A549 (cell line): ENCODE results near the gene PTPRK. TPM values are rescaled to one million over a fixed set of nuclear protein-coding genes. Genes with fewer than 3 reads are reported as not detected.

Experiments used
- ATAC-seq, 2 experiments: fragments of 200-7000 bp in 1 of 2; fragments of >200 bp in 1 of 2; cut with Nextera tagmentation in 1 of 2; cut with Tn5 transposase in 1 of 2; 3 replicates each; pipeline versions ENCODE4 v1.8.0 to v1.9.1; 2018 to 2020; ENCODE audit warnings: mild to moderate bottlenecking in 1 of 2, moderate library complexity in 1 of 2
- CTCF ChIA-PET: fragments of 300-600 bp; sonication (Branson Sonifier 250); formaldehyde crosslinking; extraction: SDS; loops from one replicate; lab custom pipeline; 2021; ENCODE audit warnings: antibody characterized with exemption, inconsistent platforms; lab: Yijun Ruan, JAX
- POLR2A ChIA-PET: fragments of 350-600 bp; formaldehyde crosslinking; extraction: SDS; loops from one replicate; lab custom pipeline; 2021; ENCODE audit warnings: antibody characterized with exemption, inconsistent platforms; lab: Yijun Ruan, JAX
- DNase-seq, 2 experiments: peaks; one replicate each; pipeline versions ENCODE4 v3.0.0 to v3.0.0-alpha.2; 2011 to 2016; ENCODE audit warnings: low read depth in 1 of 2, low spot score in 1 of 2
- FAIRE-seq: peaks from 2 replicates; lab custom pipeline; 2011; peaks lifted over from hg19 to GRCh38; lab: Jason Lieb, UNC
- H3K27ac ChIP-seq, 2 experiments: fragments of >200 bp; sonication (Bioruptor Twin); formaldehyde crosslinking; 3 replicates each; pipeline ENCODE4 v1.5.1; 2016 to 2017
- H3K4me1 ChIP-seq: fragments of >200 bp; sonication (Bioruptor Twin); formaldehyde crosslinking; 3 replicates; pipeline ENCODE4 v1.6.1; 2016
- H3K4me2 ChIP-seq: fragments of >200 bp; sonication (Bioruptor Twin); formaldehyde crosslinking; 3 replicates; pipeline ENCODE4 v1.6.1; 2016
- H3K4me3 ChIP-seq: fragments of >200 bp; sonication (Bioruptor Twin); formaldehyde crosslinking; 3 replicates; pipeline ENCODE4 v1.5.1; 2016
- H3K9me3 ChIP-seq: fragments of >200 bp; sonication (Bioruptor Twin); formaldehyde crosslinking; 3 replicates; pipeline ENCODE4 v1.6.1; 2016
- CBX8 ChIP-seq: fragments of 200-600 bp; sonication (generic); IDR thresholded peaks from 2 replicates; pipeline ENCODE4 v1.6.1; 2016
- ESRRA ChIP-seq: fragments of 150-350 bp; IDR thresholded peaks from 2 replicates; pipeline ENCODE4 v1.6.1; 2014; ENCODE audit warnings: mild to moderate bottlenecking, low read length, borderline replicate concordance
- FOSL2 ChIP-seq, 2 experiments: fragments of 450-650 bp in 1 of 2; fragments of >200 bp in 1 of 2; sonication (Bioruptor Twin) in 1 of 2; formaldehyde crosslinking; IDR thresholded peaks; 2 replicates each; pipeline versions ENCODE4 v1.5.0 to v1.6.1; 2016 to 2020; ENCODE audit warnings: mild to moderate bottlenecking in 1 of 2, moderate library complexity in 1 of 2
- FOXS1 ChIP-seq: fragments of 250-450 bp; sonication (Bioruptor Pico); IDR thresholded peaks from 2 replicates; pipeline ENCODE4 v1.5.0; 2020; ENCODE audit warnings: mild to moderate bottlenecking, moderate library complexity
- HDAC2 ChIP-seq: fragments of 200-600 bp; sonication (generic); IDR thresholded peaks from 2 replicates; pipeline ENCODE4 v1.6.1; 2016
- HOXB13 ChIP-seq: fragments of 250-450 bp; sonication (Bioruptor Pico); IDR thresholded peaks from 2 replicates; pipeline ENCODE4 v1.5.0; 2020; ENCODE audit warnings: low read depth, mild to moderate bottlenecking, moderate library complexity
- HOXB5 ChIP-seq: fragments of 250-450 bp; sonication (Bioruptor Pico); IDR thresholded peaks from 2 replicates; pipeline ENCODE4 v1.5.0; 2020; ENCODE audit warnings: mild to moderate bottlenecking, moderate library complexity
- JUNB ChIP-seq: fragments of >200 bp; sonication (Bioruptor Twin); formaldehyde crosslinking; IDR thresholded peaks from 2 replicates; pipeline ENCODE4 v1.6.1; 2016
- KDM5A ChIP-seq: fragments of 200-600 bp; sonication (generic); IDR thresholded peaks from 2 replicates; pipeline ENCODE4 v1.6.1; 2016; ENCODE audit warnings: antibody characterized with exemption, mild to moderate bottlenecking
- NR3C1 ChIP-seq: fragments of >200 bp; sonication (Bioruptor Twin); formaldehyde crosslinking; IDR thresholded peaks from 3 replicates; pipeline ENCODE4 v1.6.1; 2017
- POLR2A ChIP-seq: IDR thresholded peaks from 2 replicates; pipeline ENCODE4 v1.6.1; 2012; ENCODE audit warnings: mild to moderate bottlenecking, low read length
- POLR2AphosphoS2 ChIP-seq: conservative IDR thresholded peaks from 2 replicates; pipeline ENCODE4 v1.6.1; 2012; ENCODE audit warnings: low read length, improper control_type of control experiment, inconsistent platforms
- RAD21 ChIP-seq, 2 experiments: fragments of >200 bp in 1 of 2; sonication (Bioruptor Twin) in 1 of 2; formaldehyde crosslinking in 1 of 2; IDR thresholded peaks in 1 of 2; conservative IDR thresholded peaks in 1 of 2; 2 replicates in 1 of 2; 3 replicates in 1 of 2; pipeline ENCODE4 v1.6.1; 2012 to 2018; ENCODE audit warnings: inconsistent platforms in 1 of 2
- RARB ChIP-seq: fragments of 250-450 bp; sonication (Bioruptor Pico); IDR thresholded peaks from 2 replicates; pipeline ENCODE4 v1.8.0; 2021; ENCODE audit warnings: mild to moderate bottlenecking, moderate library complexity
- RNF2 ChIP-seq: fragments of 200-600 bp; sonication (generic); IDR thresholded peaks from 2 replicates; pipeline ENCODE4 v1.6.1; 2016; ENCODE audit warnings: low read depth, mild to moderate bottlenecking, antibody characterized with exemption, moderate library complexity, borderline replicate concordance
- SMC3 ChIP-seq: fragments of >200 bp; sonication (Bioruptor Twin); formaldehyde crosslinking; IDR thresholded peaks from 3 replicates; pipeline ENCODE4 v1.6.1; 2018; ENCODE audit warnings: inconsistent platforms
- TFCP2L1 ChIP-seq: fragments of 250-450 bp; sonication (Bioruptor Pico); IDR thresholded peaks from 2 replicates; pipeline ENCODE4 v1.5.0; 2021; ENCODE audit warnings: mild to moderate bottlenecking
- WGBS: methylation state at CpG from one replicate; pipeline ENCODE4 v1.1.6; 2017; ENCODE audit errors: missing lambda C conversion rate; 5-methylcytosine and 5-hydroxymethylcytosine counted together
- polyA plus RNA-seq, 4 experiments: library from polyadenylated mRNA; depleted of rRNA in 3 of 4; stranded (reverse); fragments of >200 nt; fragmentation: RNase III in 1 of 4; extraction: RNeasy Plus Mini Kit Qiagen cat#74134 plus additional on column Dnase treatment in 1 of 4; gene quantifications; 2 replicates in 3 of 4; 3 replicates in 1 of 4; pipeline ENCODE4 v1.2.3, GENCODE V29; 2011 to 2017
- TF ChIP-seq, protein P1 (sequence below): fragments of 250-450 bp; sonication (Bioruptor Pico); IDR thresholded peaks from 2 replicates; pipeline ENCODE4 v1.5.0; 2020; ENCODE audit warnings: low read depth, mild to moderate bottlenecking, moderate library complexity
- TF ChIP-seq, protein P2 (sequence below): fragments of 450-650 bp; IDR thresholded peaks from 2 replicates; pipeline ENCODE4 v1.6.1; 2014; ENCODE audit warnings: antibody characterized with exemption
- TF ChIP-seq, protein P3 (sequence below): IDR thresholded peaks from 2 replicates; pipeline ENCODE4 v1.6.1; 2012
- TF ChIP-seq, protein P4 (sequence below): fragments of 150-350 bp; IDR thresholded peaks from 2 replicates; pipeline ENCODE4 v1.6.1; 2014; ENCODE audit warnings: low read depth, mild to moderate bottlenecking, low read length
- TF ChIP-seq, protein P5 (sequence below): fragments of 200-600 bp; sonication (generic); IDR thresholded peaks from 2 replicates; pipeline ENCODE4 v1.6.1; 2016; ENCODE audit warnings: antibody characterized with exemption, mild to moderate bottlenecking, moderate library complexity
- TF ChIP-seq, protein P6 (sequence below): fragments of >200 bp; sonication (Bioruptor Twin); formaldehyde crosslinking; IDR thresholded peaks from 3 replicates; pipeline ENCODE4 v1.6.1; 2016

Gene PTPRK
- polyA plus RNA-seq, 2 of the 4 experiments (the other 2 are of a cell fraction) = 14.4 to 16.1 TPM

DNA sequence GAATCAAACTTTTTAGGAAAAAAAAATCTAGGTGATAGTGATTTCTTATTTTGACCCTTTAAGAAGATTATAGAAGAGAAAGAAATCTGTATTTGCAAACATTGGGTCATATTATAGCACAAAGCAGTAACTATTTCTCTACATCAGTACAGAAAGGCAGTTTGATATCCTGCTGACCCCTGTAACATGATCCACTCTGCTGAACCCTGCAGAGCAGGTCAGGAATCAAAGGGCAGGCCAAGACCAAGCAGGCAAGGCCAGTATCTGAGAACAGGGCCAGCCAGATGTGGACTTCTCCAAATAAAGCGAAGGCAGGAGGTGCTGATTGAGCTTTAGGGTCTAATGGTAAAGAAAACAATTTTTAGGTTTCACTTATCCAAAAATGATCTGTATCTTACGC, 239.4 kb downstream of the PTPRK start:
- TF ChIP-seq CBX8 (no peak), HDAC2 (no peak), SMC3 (no peak)
- TF ChIP-seq, protein P1, sequence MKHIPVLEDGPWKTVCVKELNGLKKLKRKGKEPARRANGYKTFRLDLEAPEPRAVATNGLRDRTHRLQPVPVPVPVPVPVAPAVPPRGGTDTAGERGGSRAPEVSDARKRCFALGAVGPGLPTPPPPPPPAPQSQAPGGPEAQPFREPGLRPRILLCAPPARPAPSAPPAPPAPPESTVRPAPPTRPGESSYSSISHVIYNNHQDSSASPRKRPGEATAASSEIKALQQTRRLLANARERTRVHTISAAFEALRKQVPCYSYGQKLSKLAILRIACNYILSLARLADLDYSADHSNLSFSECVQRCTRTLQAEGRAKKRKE = no peak
- TF ChIP-seq, protein P2, sequence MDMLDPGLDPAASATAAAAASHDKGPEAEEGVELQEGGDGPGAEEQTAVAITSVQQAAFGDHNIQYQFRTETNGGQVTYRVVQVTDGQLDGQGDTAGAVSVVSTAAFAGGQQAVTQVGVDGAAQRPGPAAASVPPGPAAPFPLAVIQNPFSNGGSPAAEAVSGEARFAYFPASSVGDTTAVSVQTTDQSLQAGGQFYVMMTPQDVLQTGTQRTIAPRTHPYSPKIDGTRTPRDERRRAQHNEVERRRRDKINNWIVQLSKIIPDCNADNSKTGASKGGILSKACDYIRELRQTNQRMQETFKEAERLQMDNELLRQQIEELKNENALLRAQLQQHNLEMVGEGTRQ = no peak
- TF ChIP-seq, protein P3, sequence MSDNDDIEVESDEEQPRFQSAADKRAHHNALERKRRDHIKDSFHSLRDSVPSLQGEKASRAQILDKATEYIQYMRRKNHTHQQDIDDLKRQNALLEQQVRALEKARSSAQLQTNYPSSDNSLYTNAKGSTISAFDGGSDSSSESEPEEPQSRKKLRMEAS = no peak
- H3K9me3 ChIP-seq = no peaks in the 10 kb centered on the region
- no peak overlapping the region for H3K4me2 ChIP-seq
- POLR2A ChIA-PET = no interaction called here
- no peak overlapping the region for H3K27ac ChIP-seq
- DNase-seq (no peak), FAIRE-seq (no peak), ATAC-seq (no peak)
- peaks cover 2% of the 10 kb centered on the region; the same call in 1 of the 3 replicates for H3K4me1 ChIP-seq
- H3K4me3 ChIP-seq = no peak overlapping the region
- 98% methylated on average over 2 of the region's 2 CpGs for WGBS
- CTCF ChIA-PET = no interaction called here

DNA sequence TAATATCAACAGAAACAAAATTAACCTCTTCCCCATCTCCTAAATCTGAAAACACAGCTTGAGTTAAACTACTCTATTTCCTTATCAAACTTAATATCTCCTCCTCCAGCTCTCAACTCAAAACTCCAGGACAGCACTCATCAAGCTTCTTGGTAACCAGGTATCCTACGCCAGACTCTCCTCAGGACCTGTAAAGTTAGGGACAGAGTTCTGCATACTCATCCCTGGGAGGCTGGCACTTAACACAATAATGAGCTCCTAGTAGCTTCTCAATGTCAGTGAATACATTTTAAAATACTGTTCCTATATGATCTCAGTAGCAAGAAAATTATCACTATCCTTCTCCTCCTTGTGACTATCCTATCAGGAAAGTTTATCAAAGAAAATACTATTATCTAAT, 240.3 kb downstream of the PTPRK start:
- H3K9me3 ChIP-seq = no peaks in the 10 kb centered on the region
- TF ChIP-seq JUNB (no peak), POLR2AphosphoS2 (no peak), TFCP2L1 (no peak), POLR2A (no peak), RNF2 (no peak), KDM5A (no peak), RARB (CRISPR knock-in tag) (no peak), NR3C1 (no peak), RAD21 (conservative IDR thresholded peaks at IDR 0.05 in 1 of 2, IDR thresholded peaks at IDR 0.05 in 1 of 2) (no peak), ESRRA (no peak), HOXB5 (CRISPR knock-in tag) (no peak), HOXB13 (CRISPR knock-in tag) (no peak), FOSL2 (IDR thresholded peaks at IDR 0.05) (no peak), FOSL2 (CRISPR knock-in tag; IDR thresholded peaks at IDR 0.05) (no peak), FOXS1 (CRISPR knock-in tag) (no peak)
- TF ChIP-seq, protein P4, sequence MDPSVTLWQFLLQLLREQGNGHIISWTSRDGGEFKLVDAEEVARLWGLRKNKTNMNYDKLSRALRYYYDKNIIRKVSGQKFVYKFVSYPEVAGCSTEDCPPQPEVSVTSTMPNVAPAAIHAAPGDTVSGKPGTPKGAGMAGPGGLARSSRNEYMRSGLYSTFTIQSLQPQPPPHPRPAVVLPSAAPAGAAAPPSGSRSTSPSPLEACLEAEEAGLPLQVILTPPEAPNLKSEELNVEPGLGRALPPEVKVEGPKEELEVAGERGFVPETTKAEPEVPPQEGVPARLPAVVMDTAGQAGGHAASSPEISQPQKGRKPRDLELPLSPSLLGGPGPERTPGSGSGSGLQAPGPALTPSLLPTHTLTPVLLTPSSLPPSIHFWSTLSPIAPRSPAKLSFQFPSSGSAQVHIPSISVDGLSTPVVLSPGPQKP = no peak
- TF ChIP-seq, protein P5, sequence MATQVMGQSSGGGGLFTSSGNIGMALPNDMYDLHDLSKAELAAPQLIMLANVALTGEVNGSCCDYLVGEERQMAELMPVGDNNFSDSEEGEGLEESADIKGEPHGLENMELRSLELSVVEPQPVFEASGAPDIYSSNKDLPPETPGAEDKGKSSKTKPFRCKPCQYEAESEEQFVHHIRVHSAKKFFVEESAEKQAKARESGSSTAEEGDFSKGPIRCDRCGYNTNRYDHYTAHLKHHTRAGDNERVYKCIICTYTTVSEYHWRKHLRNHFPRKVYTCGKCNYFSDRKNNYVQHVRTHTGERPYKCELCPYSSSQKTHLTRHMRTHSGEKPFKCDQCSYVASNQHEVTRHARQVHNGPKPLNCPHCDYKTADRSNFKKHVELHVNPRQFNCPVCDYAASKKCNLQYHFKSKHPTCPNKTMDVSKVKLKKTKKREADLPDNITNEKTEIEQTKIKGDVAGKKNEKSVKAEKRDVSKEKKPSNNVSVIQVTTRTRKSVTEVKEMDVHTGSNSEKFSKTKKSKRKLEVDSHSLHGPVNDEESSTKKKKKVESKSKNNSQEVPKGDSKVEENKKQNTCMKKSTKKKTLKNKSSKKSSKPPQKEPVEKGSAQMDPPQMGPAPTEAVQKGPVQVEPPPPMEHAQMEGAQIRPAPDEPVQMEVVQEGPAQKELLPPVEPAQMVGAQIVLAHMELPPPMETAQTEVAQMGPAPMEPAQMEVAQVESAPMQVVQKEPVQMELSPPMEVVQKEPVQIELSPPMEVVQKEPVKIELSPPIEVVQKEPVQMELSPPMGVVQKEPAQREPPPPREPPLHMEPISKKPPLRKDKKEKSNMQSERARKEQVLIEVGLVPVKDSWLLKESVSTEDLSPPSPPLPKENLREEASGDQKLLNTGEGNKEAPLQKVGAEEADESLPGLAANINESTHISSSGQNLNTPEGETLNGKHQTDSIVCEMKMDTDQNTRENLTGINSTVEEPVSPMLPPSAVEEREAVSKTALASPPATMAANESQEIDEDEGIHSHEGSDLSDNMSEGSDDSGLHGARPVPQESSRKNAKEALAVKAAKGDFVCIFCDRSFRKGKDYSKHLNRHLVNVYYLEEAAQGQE = no peak
- TF ChIP-seq, protein P6, sequence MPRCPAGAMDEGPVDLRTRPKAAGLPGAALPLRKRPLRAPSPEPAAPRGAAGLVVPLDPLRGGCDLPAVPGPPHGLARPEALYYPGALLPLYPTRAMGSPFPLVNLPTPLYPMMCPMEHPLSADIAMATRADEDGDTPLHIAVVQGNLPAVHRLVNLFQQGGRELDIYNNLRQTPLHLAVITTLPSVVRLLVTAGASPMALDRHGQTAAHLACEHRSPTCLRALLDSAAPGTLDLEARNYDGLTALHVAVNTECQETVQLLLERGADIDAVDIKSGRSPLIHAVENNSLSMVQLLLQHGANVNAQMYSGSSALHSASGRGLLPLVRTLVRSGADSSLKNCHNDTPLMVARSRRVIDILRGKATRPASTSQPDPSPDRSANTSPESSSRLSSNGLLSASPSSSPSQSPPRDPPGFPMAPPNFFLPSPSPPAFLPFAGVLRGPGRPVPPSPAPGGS = no peak
- TF ChIP-seq, protein P3 = no peak
- TF ChIP-seq, protein P1 = no peak
- WGBS = 75% methylated on average over 1 of the region's 1 CpG
- POLR2A ChIA-PET = no interaction called here
- peaks cover 11% of the 10 kb centered on the region for H3K4me1 ChIP-seq
- FAIRE-seq = no peak
- H3K27ac ChIP-seq = no peak overlapping the region
- CTCF ChIA-PET = no interaction called here
- DNase-seq = no peak
- no peak for ATAC-seq
- H3K4me3 ChIP-seq = no peak overlapping the region
- H3K4me2 ChIP-seq = no peak overlapping the region
